GM06990 (cell line): ENCODE data around the gene PITRM1.

ENCODE experiments used
- DNase-seq: peaks from one replicate; pipeline ENCODE4 v3.0.0-alpha.2; 2011; ENCODE audit not compliant: insufficient read length; ENCODE audit errors: extremely low read depth
- H3K27me3 ChIP-seq: replicated peaks from 2 replicates; pipeline ENCODE4 v1.6.0; 2011; ENCODE audit warnings: low read length; ENCODE audit not compliant: control insufficient read depth, insufficient read depth
- H3K36me3 ChIP-seq: 2 replicates; pipeline ENCODE4 v1.5.1; 2011; ENCODE audit warnings: low read length; ENCODE audit not compliant: control insufficient read depth, insufficient read depth
- H3K4me3 ChIP-seq: replicated peaks from 2 replicates; pipeline ENCODE4 v1.5.1; 2011; ENCODE audit warnings: low read depth, mild to moderate bottlenecking, control low read depth, low read length
- TF ChIP-seq, protein P1 (sequence below): IDR thresholded peaks from 2 replicates; pipeline ENCODE4 v1.5.1; 2011; ENCODE audit warnings: low read length, control low read depth, mild to moderate bottlenecking, inconsistent platforms; ENCODE audit not compliant: insufficient read depth, poor library complexity, severe bottlenecking

PITRM1 gene

DNA sequence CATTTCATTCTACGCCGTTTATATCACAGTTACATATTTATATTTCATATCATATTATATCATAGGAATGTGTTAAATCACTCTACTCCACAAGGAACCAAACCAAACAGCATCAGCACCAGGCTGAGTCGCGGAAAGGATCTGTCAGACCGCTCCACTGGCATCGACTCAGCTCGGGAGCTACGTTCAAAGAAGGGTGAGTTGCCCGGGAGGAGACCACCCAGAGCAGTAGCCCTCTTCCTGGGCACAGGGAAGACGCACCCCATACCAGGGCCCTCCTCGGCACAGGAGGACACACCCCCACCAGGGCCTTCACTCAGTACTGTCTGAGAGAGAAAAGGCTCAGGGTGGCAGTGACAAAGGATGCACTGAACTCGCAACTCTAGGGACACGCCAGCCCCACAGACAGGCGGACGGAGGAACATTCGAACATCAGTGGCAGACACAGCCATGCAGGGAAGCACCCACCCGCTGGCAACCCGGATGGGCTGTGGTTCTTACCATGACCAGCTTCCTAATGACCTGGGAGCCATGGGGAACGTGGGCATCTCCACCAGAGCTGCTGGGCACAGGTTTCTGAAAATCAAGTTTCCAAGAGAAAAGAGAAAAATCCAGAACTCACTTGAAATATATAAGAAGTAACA is 28.7 kb downstream of the PITRM1 start:
- H3K27me3 ChIP-seq: no peaks in the 10 kb centered on the region
- peaks cover 44% of the 10 kb centered on the region for H3K36me3 ChIP-seq
- TF ChIP-seq, protein P1, sequence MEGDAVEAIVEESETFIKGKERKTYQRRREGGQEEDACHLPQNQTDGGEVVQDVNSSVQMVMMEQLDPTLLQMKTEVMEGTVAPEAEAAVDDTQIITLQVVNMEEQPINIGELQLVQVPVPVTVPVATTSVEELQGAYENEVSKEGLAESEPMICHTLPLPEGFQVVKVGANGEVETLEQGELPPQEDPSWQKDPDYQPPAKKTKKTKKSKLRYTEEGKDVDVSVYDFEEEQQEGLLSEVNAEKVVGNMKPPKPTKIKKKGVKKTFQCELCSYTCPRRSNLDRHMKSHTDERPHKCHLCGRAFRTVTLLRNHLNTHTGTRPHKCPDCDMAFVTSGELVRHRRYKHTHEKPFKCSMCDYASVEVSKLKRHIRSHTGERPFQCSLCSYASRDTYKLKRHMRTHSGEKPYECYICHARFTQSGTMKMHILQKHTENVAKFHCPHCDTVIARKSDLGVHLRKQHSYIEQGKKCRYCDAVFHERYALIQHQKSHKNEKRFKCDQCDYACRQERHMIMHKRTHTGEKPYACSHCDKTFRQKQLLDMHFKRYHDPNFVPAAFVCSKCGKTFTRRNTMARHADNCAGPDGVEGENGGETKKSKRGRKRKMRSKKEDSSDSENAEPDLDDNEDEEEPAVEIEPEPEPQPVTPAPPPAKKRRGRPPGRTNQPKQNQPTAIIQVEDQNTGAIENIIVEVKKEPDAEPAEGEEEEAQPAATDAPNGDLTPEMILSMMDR: no peak
- no peak for DNase-seq
- H3K4me3 ChIP-seq: no peak overlapping the region

- no peak overlapping the region for H3K4me3 ChIP-seq
- peaks cover 45% of the 10 kb centered on the region for H3K36me3 ChIP-seq
- no peaks in the 10 kb centered on the region for H3K27me3 ChIP-seq
- DNase-seq: no peak
- TF ChIP-seq, protein P1: no peak
Measured at GRCh38 chr10:3143366-3143765, 29.2 kb downstream of the PITRM1 start.

DNA sequence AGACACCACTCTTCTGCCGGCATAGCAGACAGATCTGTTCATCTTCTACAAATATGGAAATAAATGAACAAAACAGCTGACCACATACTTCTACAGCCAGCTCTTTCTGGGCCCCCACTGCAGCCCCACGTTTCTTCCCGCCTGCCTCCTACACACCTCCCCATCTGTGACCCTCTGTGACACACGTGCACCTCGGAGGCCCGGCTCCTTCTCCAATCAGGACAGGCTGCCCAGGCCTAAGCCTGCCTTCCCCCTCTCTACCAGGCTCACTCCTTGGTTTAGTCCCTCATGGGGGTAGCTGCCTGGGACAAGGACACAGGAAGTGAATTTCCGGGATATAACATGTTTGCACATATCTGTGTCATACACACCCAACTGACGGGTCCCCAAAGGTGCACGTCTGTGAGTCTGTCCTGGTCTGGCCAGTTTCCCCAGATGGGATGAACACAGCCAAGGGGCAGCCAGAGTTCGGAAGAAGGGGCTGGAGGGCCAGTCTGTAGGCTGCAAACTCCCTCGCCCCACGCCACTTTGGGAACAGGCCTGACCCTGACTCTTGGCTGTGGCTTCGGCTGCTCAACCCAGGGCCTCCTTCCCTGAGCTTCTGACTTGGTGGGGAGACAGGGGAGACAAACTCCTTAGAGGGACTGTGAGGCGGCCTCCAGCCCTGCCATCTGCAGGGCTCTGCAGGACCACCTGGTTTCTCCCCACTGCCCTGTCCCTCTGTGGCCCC is 30.3 kb downstream of the PITRM1 start:
- H3K36me3 ChIP-seq: peaks cover 52% of the 10 kb centered on the region
- TF ChIP-seq, protein P1: no peak

GRCh38 chr10:3141351-3142005 is 31.1 kb downstream of the PITRM1 start:
- no peaks in the 10 kb centered on the region for H3K27me3 ChIP-seq
- DNase-seq: no peak
- no peak overlapping the region for H3K4me3 ChIP-seq
- TF ChIP-seq, protein P1: no peak
- peaks cover 57% of the 10 kb centered on the region for H3K36me3 ChIP-seq

More for the DNA sequence above, 30.3 kb downstream of the PITRM1 start:
- DNase-seq: no peak
- Histone ChIP-seq H3K27me3 (no peaks in the 10 kb centered on the region), H3K4me3 (no peak overlapping the region)

GRCh38 chr10:3140280-3140679 is 32.3 kb downstream of the PITRM1 start:
- no peak for DNase-seq
- Histone ChIP-seq H3K27me3 (no peaks in the 10 kb centered on the region), H3K4me3 (no peak overlapping the region), H3K36me3 (peaks cover 60% of the 10 kb centered on the region)
- TF ChIP-seq, protein P1: no peak
